ENCODE data around the gene MEF2C. TPM values are rescaled to one million over a fixed set of nuclear protein-coding genes. Genes with fewer than 3 reads are reported as not detected.

Gene MEF2C
- total RNA-seq, 1 donor from 2014 or later, result 24.1 TPM

DNA sequence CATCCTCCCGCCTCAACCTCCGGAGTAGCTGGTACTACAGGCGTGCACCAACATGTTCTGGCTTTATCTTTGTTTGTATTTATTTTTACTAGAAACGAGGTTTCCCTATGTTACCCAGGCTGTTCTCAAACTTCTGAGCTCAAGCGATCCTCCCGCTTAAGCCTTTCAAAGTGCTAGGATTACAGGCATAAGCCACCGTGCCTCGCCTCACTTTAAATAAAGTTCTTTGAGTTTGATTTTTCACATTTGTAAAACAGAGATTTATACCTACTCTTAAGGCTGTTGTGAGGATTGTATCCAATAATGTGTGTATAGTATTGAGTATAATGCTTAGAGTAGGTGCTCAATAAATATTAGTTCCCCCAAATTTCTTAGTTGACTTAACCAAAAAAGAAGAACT is 75.7 kb downstream of the MEF2C start:
- Mint-ChIP-seq H3K27ac (ENCODE audit: unreplicated experiment) (no peak overlapping the region), H3K36me3 (ENCODE audit: unreplicated experiment) (no peaks in the 10 kb centered on the region), H3K9me3 (ENCODE audit: unreplicated experiment) (no peaks in the 10 kb centered on the region), H3K4me3 (ENCODE audit: unreplicated experiment) (no peak overlapping the region), H3K27me3 (ENCODE audit: unreplicated experiment) (no peaks in the 10 kb centered on the region), H3K4me1 (ENCODE audit: low read depth, unreplicated experiment) (peaks cover 11% of the 10 kb centered on the region)
- no peak for DNase-seq
- TF ChIP-seq, protein P1, sequence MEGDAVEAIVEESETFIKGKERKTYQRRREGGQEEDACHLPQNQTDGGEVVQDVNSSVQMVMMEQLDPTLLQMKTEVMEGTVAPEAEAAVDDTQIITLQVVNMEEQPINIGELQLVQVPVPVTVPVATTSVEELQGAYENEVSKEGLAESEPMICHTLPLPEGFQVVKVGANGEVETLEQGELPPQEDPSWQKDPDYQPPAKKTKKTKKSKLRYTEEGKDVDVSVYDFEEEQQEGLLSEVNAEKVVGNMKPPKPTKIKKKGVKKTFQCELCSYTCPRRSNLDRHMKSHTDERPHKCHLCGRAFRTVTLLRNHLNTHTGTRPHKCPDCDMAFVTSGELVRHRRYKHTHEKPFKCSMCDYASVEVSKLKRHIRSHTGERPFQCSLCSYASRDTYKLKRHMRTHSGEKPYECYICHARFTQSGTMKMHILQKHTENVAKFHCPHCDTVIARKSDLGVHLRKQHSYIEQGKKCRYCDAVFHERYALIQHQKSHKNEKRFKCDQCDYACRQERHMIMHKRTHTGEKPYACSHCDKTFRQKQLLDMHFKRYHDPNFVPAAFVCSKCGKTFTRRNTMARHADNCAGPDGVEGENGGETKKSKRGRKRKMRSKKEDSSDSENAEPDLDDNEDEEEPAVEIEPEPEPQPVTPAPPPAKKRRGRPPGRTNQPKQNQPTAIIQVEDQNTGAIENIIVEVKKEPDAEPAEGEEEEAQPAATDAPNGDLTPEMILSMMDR (IDR thresholded peaks at IDR 0.05; ENCODE audit: partially characterized antibody, unreplicated experiment), result no peak

DNA sequence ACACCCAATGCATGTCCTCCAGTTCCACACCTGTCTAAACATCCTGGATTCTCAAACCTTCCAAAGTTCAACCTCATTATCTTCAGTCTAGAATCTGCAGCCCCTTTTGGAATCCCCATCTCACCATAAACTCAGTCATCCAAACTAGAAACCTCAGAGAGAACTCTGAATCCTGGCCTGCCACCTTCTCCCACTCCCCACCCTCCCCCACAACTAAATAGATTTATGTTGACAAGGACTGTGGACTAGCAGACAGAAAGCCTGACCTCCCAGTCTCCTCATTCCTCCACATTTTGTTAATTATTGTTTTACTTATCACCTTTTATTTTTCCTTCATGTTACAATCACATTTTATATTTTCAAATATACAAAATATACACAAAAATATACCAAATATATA is 76.6 kb downstream of the MEF2C start:
- H3K27ac Mint-ChIP-seq (ENCODE audit: unreplicated experiment), result no peak overlapping the region

DNA sequence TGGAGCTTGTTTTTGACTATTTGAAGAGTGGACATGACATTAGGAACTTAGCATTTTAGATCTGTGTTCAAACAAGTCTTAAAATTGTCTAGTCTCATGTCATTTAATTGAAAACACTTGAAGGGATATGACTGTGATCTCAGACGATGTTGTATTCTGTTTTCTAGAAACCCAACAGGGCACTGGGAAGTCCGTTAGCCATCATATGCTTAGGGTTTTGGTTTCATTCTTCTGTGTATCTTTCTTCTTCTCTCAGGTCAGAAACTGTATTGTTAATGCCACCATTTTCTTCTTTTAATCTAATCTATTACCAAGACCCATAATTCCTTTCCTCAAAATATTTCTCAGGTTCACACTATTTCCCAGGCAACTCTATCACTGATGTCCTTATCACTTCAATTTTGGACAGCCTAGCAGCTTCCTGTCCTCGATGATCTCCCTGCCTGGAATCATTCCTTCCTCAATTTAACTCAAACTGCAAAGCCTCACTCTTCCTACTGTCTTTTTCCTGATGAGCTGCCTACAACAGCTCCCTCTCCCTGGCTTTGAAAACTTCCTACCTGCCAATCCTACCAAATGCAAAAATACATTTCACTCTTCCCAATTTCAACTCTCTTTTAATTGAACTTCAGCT is 77.7 kb downstream of the MEF2C start:
- H3K4me3 Mint-ChIP-seq (ENCODE audit: unreplicated experiment), result no peak overlapping the region
- H3K27ac Mint-ChIP-seq (ENCODE audit: unreplicated experiment), result no peak overlapping the region

More for the DNA sequence above, 76.6 kb downstream of the MEF2C start:
- TF ChIP-seq, protein P1 (IDR thresholded peaks at IDR 0.05; ENCODE audit: partially characterized antibody, unreplicated experiment), result no peak
- no peaks in the 10 kb centered on the region for H3K36me3 Mint-ChIP-seq (ENCODE audit: unreplicated experiment)
- no peak for DNase-seq
- no peak overlapping the region for H3K4me3 Mint-ChIP-seq (ENCODE audit: unreplicated experiment)
- H3K27me3 Mint-ChIP-seq (ENCODE audit: unreplicated experiment), result no peaks in the 10 kb centered on the region
- peaks cover 3% of the 10 kb centered on the region for H3K4me1 Mint-ChIP-seq (ENCODE audit: low read depth, unreplicated experiment)
- no peaks in the 10 kb centered on the region for H3K9me3 Mint-ChIP-seq (ENCODE audit: unreplicated experiment)

DNA sequence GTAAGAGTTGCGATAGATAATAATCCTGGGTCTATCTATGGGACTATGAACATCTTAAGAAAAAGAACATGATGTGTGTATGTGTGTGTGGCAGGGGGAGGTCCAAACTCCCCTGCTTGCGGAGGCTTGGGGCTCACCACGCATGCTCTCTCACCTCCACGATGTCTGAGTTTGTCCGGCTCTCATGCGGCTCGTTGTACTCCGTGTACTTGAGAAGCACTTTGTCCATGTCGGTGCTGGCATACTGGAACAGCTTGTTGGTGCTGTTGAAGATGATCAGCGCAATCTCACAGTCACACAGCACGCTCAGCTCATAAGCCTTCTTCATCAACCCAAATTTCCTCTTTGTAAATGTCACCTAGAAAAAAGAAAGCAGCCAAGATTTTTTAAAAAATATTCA is 78.5 kb downstream of the MEF2C start:
- Mint-ChIP-seq H3K9me3 (ENCODE audit: unreplicated experiment) (no peaks in the 10 kb centered on the region), H3K4me3 (ENCODE audit: unreplicated experiment) (no peak overlapping the region), H3K27ac (ENCODE audit: unreplicated experiment) (no peak overlapping the region), H3K27me3 (ENCODE audit: unreplicated experiment) (no peaks in the 10 kb centered on the region), H3K4me1 (ENCODE audit: low read depth, unreplicated experiment) (peaks cover 9% of the 10 kb centered on the region), H3K36me3 (ENCODE audit: unreplicated experiment) (no peaks in the 10 kb centered on the region)
- no peak for DNase-seq
- TF ChIP-seq, protein P1 (IDR thresholded peaks at IDR 0.05; ENCODE audit: partially characterized antibody, unreplicated experiment), result no peak

More for the DNA sequence above, 77.7 kb downstream of the MEF2C start:
- TF ChIP-seq, protein P1 (IDR thresholded peaks at IDR 0.05; ENCODE audit: partially characterized antibody, unreplicated experiment), result no peak
- no peaks in the 10 kb centered on the region for H3K27me3 Mint-ChIP-seq (ENCODE audit: unreplicated experiment)
- peaks cover 5% of the 10 kb centered on the region for H3K4me1 Mint-ChIP-seq (ENCODE audit: low read depth, unreplicated experiment)
- no peak for DNase-seq
- H3K9me3 Mint-ChIP-seq (ENCODE audit: unreplicated experiment), result no peaks in the 10 kb centered on the region
- no peaks in the 10 kb centered on the region for H3K36me3 Mint-ChIP-seq (ENCODE audit: unreplicated experiment)

DNA sequence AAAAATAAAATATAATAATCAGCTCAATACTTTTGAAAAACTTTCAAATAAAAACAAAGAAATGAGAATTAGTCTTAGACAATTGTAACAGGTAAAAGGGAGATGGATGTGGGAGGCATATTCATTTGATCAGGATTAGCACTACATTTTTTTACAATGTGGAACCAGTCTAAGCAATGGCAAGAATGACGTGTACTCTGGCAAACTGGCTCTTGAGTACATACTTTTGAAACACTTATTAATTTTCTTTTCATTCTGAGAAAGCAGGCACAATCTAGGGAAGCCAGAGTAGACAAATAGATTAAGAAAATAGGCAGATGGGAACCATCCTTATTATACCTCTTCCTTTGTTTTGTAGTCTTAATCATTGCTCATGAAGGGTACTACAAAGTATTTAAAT is 79.7 kb downstream of the MEF2C start:
- Mint-ChIP-seq H3K4me3 (ENCODE audit: unreplicated experiment) (no peak overlapping the region), H3K9me3 (ENCODE audit: unreplicated experiment) (no peaks in the 10 kb centered on the region), H3K27ac (ENCODE audit: unreplicated experiment) (no peak overlapping the region), H3K27me3 (ENCODE audit: unreplicated experiment) (no peaks in the 10 kb centered on the region), H3K36me3 (ENCODE audit: unreplicated experiment) (peaks cover 2% of the 10 kb centered on the region), H3K4me1 (ENCODE audit: low read depth, unreplicated experiment) (peaks cover 9% of the 10 kb centered on the region)
- no peak for DNase-seq
- TF ChIP-seq, protein P1 (IDR thresholded peaks at IDR 0.05; ENCODE audit: partially characterized antibody, unreplicated experiment), result no peak
